ENCODE measurements around the gene RCHY1.
A peak's percentile ranks its signal among the peaks of the same experiment; 100 is the strongest.
"Not testable (repeated sequence)": the region's sequence is repeated elsewhere in the genome, so short reads cannot be mapped to it uniquely, and the experiment has no call there.

RCHY1 gene

DNA sequence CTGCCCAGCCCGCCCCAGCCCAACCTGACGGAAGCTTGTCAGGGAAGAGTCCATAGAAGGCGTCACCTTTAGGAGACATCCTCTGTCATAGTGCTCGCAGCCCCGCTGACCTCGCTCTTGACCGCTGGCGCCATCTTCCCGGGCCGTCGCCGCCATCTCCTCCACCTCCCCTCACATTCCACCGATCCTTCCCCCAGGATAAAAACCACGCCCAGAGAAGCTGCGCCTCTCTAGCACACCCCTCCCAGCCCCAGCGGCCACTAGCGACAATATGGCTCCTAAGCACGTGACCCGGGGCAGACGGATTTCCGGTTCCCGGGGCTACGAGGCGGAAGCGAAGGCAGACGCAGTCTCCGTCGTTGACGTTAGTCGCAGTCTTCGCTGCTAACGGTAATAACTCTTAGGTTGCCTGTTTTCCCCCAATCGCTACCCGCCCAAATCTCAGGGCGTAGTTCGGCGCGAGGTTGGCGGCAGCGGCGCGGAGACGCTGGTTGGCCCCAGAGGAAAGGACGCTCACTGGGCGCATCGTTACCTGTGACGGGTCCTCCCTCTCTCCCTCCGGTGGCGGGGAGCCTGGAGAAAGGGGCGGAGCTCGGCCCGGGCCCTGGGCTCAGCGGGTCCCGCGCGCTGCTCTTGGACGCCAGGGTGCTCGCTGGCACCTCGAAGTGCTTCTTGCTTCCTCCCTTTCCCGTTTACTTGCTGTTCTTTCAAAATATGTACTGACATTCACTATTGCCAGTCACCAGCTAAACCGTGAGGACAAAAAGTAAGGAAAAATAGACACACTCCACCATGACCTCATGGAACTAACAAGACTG lies at the start of gene RCHY1, which contains the start of gene THAP6:
RCHY1 (minus strand) TSS at position 273 of the 818 bp plus-strand sequence; CDS start at position 156, 117 bp downstream.
THAP6 (plus strand) TSS at position 343 of the 818 bp plus-strand sequence. CDS start 980 bp downstream, outside the sequence.
- peak; percentile 85 to 91 (median 90) for DNase-seq (ENCODE audit: low read depth in 3 of 3)

DNA sequence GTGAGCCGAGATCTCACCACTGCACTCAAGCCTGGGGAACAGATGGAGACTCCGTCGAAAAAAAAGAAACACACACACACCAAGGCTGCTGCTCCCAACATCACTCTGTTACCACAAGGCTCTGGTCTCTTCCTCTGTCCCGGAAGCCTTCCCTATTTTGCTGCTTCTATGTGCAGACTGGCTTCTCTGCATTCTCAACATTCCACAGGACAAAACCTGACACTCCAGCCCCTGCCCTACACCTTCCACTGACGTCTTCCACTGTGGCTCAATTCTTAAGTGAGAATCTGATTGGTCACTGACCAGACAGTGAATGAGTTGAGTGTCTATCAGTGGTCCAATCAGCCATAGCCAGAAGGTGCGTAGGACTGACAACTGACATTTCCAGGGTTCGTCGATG lies 47.6 kb upstream of the RCHY1 start:
- DNase-seq (ENCODE audit: low read depth in 3 of 3) = no peak

DNA sequence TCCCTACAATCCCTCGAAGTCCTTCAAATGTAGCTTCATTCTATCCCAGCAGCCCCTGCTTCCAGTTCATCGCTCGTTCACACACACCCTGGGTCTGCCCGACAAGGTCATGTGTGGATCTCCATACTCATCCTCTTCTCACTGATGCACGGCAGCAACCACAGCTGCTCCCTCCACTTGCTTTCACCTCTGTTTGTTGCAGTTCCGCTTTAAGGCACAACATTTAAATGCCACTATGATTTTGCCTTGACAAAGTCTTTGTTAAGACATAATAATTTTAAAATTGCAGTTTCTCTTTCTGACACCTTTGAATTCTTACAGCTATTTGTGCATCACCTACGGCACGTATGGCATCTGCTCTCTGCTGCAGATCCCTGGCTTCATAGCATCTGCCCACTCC lies 43.5 kb upstream of the RCHY1 start:
- DNase-seq (ENCODE audit: low read depth in 3 of 3) = no peak

DNA sequence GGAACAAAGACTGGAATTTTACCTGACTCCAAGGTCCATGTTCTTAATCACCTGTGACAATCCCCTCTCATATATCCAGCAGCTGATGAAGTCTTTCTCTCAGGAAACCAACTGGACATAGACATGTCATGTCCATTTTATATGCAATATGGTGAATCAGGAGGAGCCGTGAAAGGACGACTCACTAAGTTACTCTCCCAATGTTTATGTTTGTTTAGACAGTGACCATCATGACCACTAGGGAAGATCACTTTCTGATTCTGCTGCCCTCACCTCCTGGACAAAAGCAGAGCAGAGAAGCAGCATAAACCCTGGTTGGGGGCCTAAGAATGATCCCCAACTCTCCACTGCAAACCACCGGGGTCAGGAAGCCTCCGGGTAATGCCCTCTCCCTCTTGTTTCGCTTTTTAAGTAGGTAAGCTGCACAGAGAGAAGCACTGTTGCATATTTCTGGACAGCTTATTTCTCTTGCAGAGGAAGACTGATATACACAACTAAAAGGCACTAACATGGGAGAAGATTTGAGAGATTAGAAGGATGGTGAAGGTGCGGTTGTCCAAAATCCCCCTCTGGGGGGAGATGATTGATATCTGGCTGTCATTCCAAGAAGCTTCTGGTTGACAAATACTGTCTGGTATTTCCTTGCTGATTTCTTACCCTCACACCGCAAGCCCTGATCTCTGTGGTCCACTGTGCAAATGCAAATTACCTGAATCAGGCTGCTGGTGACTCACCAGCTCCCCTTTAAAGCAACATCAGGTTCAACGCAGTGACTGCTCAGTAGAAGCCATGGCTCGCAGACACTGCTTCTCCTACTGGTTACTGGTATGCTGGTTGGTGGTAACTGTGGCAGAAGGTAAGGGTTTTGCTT lies 41.3 kb upstream of the RCHY1 start, which contains the start of gene ODAPH:
ODAPH (plus strand) TSS at position 773 of the 871 bp plus-strand sequence; CDS start at position 790, 17 bp downstream.
- DNase-seq (ENCODE audit: low read depth in 3 of 3) = peak in 1 of 3 experiments; percentile 9

DNA sequence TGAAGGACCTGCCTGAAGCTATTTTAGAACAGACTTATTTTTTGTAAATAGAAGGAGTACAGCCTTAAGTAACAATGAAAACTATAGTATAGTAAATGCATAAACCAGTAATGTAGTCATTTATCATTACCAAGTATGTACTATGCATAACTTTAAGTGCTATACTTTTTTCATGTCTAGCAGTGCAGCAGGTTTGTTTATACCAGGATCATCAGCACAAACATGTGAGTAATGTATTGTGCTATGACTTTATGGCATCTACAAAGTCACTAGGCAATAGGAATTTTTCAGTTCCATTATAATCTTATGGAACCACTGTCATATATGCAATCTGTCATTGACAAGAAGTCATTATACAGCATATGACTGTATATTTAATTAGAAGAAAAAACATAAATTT lies 38.2 kb upstream of the RCHY1 start:
- DNase-seq (ENCODE audit: low read depth in 3 of 3) = no peak

DNA sequence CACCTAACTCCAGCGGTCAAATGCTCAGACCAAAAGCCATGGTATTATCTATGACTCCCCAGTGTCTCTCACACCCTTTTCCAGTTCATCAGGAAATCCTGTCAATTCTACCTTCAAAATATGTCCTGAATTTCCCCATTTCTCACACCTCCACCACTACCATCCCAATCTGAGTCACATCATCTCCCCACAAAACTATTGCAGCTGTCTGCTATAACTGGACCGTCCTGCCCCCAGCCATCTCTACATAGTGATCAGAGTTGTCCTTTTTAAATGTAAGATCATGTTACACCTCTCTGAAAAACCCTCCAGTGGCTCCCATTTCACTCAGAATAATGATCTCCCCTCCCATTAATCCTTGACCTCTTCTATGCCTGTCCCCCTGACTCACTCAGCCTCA lies 34.8 kb upstream of the RCHY1 start:
- DNase-seq (ENCODE audit: low read depth in 3 of 3) = no peak

DNA sequence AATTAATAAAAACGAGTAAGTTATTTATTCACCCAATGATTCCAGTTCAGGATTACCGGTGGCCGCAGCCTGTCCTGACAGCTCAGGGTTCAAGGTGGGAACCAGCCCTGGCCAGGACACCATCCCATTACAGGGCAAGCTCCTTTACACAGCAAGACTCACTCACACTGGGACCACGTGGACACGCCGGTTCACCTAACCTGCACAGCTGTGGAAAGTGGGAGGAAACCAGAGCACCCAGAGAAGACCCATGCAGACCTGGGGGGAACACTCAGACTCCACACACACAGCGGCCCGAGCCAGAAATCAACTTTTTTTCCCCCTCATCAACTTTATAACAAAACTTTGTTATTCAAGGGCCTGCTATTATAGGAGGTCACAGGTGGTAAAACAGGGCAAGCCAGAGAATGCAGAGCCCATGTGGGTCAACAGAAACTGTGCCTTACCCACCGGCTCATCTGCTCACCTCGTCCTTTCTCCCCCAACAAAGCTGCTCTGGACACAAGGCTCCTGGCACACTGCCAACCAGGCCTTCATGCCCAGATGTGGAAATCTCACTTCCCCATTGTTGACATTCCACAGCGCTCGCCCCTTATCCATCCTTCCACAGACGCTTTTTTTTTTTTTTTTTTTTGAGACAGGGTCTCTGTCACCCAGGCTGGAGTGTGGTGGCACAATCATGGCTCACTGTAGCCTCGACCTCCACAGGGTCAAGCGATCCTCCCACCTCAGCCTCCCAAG lies 33.6 kb upstream of the RCHY1 start:
- DNase-seq (ENCODE audit: low read depth in 3 of 3) = no peak

DNA sequence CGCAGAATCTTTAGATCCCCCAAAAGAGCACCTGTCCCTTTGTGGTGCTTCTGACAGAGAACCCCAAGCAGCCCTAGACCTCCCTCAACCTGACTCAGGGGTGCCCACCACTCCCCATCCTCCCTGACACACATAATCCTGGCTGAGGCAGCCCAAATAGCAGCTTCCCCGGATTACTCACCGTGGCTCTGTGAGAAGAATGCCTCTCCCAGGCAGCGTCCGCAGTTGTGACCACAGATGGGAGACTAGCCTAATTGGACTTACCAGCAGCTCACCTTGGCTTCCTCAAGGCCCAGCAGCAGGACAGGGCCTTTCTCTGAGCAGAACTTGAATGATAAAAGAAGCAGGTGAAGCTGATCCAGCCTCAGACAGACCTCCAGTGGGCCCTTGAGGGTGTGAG lies 31.3 kb upstream of the RCHY1 start:
- DNase-seq (ENCODE audit: low read depth in 3 of 3) = no peak

DNA sequence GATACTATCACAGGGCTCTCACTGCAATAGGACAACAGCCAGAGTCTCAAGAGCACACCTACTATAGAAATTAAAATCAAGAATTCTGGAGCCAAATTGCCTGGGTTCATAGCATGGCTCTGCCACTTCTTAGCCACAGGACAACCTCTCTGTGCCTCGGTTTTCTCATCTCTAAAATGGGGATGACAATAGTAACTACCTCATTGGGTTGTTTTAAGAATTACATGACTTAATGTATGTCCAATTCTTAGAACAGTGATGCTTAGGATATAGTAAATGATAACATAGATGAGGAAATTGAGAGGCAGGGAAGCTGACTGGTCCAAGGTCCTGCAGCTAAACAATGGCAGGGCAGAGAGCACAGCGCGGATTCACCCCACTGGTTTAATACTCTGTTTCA lies 30.7 kb upstream of the RCHY1 start:
- no peak for DNase-seq (ENCODE audit: low read depth in 3 of 3)

DNA sequence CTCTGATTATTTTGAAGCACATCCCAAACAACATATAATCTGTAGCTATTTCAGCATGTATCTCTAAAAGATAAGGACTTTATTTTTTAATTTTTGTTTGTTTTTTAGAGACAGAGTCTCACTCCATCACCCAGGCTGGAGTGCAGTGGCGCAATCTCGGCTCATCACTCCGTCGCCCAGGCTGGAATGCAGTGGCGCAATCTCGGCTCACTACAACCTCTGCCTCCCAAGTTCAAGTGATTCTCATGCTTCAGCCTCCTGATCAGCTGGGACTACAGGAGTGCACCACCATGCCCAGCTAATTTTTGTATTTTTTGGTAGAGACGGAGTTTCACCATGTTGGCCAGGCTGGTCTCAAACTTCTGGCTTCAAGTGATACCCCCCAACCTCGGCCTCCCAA lies 30.0 kb upstream of the RCHY1 start:
- DNase-seq (ENCODE audit: low read depth in 3 of 3) = not testable (repeated sequence)

DNA sequence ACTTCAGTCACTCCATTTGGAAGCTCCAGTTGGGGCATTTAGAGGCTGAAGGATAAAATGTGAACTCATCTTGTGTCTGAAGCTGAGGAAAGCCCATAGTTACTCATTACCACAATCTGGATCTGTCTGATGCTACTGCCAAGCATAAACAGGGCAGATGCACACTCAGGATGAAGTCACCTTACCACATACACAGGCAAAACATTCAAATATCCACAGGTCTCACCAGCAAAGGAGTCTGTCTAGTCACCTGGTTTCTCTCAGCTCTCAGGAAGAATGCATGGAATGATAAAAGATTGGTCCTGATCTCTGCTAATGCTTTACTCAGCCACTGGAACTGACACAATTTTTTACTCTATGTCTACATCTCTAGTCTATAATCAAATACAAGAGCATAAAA lies 28.6 kb upstream of the RCHY1 start:
- DNase-seq (ENCODE audit: low read depth in 3 of 3) = no peak

DNA sequence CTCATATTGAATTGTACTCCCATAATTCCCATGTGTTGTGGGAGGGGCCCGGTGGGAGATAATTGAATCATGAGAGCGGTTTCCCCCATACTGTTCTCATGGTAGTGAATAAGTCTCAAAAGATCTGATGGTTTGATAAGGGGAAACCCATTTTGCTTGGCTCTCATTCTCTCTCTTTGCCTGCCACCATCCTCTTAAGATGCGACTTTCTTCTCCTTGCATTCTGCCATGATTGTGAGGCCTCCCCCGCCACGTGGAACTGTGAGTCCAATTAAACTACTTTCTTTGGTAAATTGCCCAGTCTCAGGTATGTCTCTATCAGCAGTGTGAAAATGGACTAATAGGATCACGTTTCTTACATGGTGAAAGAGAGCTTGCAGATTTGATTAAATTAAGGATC lies 23.1 kb upstream of the RCHY1 start:
- DNase-seq (ENCODE audit: low read depth in 3 of 3) = not testable (repeated sequence)

DNA sequence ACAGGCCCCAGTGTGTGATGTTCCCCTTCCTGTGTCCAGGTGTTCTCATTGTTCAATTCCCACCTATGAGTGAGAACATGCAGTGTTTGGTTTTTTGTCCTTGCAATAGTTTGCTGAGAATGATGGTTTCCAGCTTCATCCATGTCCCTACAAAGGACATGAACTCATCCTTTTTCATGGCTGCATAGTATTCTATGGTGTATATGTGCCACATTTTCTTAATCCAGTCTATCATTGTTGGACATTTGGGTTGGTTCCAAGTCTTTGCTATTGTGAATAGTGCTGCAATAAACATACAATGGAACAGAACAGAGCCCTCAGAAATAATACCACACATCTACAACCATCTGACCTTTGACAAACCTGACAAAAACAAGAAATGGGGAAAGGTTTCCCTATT lies 19.7 kb upstream of the RCHY1 start:
- DNase-seq (ENCODE audit: low read depth in 3 of 3) = not testable (repeated sequence)

DNA sequence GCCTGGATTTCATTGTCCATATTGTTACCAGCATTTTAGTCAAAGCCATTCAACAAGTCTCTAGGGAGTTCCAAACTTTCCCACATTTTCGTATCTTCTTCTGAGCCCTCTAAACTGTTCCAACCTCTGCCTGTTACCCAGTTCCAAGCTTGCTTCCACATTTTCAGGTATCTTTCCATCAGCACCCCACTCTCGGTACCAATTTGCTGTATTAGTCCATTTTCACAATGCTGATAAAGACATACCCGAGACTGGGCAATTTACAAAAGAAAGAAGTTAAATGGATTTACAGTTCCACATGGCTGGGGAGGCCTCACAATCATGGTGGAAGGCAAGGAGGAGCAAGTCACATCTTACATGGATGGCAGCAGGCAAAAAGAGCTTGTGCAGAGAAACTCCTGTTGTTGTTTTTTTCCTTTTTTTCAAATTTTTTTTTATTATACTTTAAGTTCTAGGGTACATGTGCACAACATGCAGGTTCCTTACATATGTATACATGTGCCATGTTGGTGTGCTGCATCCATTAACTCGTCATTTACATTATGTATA lies 19.2 kb upstream of the RCHY1 start:
- not testable (repeated sequence) for DNase-seq (ENCODE audit: low read depth in 3 of 3)

DNA sequence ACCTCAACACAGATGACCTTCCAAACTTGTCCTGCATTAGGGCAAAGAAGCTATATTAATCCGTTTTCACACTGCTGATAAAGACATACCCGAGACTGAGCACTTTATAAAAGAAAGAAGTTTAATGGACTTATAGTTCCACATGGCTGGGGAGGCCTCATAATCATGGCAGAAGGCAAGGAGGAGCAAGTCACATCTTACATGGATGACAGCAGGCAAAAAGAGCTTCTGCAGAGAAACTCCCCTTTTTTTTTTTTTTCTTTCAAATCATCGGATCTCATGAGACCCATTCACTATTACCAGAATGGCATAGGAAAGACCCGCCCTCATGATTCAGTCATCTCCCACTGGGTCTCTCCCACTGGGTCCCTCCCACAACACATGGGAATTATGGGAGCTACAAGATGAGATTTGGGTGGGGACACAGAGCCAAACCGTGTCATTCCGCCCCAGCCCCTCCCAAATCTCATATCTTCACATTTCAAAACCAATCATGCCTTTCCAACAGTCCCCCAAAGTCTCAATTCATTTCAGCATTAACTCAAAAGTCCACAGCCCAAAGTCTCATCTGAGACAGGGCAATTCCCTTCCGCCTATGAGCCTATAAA lies 17.4 kb upstream of the RCHY1 start:
- not testable (repeated sequence) for DNase-seq (ENCODE audit: low read depth in 3 of 3)

DNA sequence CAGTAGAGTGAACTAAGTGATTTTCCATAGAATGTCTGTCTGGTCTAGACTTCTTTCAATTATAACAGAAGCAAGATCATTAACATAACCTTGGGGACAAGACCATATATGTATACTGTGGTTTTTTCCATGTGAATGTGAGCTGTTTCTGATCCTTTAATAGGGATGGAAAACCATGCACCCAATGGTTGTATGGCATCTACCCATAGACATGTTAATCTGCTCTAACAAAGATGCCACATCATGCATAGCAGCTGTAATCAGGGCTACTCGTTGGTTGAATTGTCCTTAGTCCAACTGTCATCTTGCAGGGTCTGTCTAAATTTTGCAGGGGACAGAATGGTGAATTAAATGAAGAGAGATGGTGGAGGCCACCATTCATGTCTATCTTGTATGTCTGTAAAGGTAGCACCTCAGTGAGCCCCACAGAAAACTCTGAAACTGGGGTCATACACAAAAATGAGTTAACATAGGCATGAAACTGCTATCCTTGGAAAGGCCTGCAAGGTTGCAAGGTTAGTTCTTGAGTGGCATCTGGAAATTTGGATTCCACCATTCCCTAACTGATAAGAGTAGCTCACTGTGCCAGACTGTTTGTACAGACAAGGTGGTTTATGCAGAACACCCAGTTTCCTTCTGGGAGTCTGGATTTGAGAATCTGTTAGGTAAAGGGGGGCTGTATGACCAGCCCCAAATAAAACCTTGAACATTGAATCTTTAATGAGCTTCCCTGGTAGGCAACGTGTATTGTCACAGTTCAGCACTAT lies 16.5 kb upstream of the RCHY1 start:
- no peak for DNase-seq (ENCODE audit: low read depth in 3 of 3)

DNA sequence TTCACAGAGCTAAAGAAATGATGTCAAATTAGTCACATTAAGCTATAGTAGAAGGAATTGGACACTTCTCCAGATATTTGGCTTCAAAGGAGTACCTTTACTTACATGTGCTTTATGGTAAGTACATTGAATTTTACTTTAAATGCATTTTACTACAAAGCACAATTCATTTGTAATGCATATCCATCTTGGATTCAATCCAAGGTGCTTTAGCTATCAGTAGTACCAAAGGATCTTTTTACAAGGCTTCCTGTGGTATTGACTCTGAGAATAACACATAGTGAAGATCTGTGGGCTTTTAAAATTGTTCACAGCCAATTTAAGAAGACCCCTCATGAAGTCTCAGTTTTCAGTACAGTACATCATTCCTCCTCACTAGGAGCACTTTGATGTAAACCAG lies 13.3 kb upstream of the RCHY1 start:
- no peak for DNase-seq (ENCODE audit: low read depth in 3 of 3)

DNA sequence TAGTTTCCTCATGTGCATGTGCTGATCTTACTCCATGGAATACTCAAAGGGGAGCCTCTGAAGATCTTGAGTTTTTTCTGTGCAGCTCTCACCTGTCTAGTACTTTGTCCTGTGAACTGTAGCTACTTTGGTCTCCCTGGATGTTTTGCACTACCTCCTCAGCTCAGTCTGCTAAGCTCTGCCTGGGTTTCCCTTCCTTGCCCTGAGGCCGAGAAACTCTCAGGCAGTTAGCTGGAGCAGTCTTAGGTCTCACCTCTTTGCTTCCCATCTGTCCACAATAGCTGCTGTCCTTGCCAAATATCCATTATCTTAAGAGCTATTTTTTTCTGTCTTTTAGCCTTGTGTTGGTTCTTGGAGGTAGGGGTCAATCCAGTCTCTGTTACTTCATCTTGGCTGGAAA lies 11.7 kb upstream of the RCHY1 start:
- no peak for DNase-seq (ENCODE audit: low read depth in 3 of 3)

DNA sequence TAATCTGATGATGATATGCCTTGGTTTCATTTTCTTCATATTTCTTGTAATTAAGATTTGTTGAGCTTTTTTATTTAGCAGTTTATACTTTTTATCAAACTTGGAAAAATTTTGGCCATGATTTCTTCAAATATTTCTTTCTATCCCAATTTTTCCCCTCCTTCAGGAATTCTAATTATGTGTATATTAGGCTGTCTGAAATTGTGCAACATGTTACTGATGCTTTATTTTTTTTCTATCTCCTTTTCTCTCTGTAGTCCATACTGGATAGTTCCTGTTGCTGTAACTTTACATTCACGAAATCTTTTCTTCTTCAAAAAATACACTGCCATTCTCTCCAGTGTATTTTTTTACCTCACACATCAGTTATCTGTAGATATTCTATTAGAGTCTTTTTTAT lies 10.9 kb upstream of the RCHY1 start:
- DNase-seq (ENCODE audit: low read depth in 3 of 3) = no peak

DNA sequence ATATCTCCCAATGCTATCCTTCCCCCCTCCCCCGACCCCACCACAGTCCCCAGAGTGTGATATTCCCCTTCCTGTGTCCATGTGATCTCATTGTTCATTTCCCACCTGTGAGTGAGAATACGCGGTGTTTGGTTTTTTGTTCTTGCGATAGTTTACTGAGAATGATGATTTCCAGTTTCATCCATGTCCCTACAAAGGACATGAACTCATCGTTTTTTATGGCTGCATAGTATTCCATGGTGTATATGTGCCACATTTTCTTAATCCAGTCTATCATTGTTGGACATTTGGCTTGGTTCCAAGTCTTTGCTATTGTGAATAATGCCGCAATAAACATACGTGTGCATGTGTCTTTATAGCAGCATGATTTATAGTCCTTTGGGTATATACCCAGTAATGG lies 5.2 kb upstream of the RCHY1 start:
- DNase-seq (ENCODE audit: low read depth in 3 of 3) = not testable (repeated sequence)
